Stomach (tissue), 9 donors: Measurements from ENCODE around the gene ZFAND5. TPM values are rescaled to one million over a fixed set of nuclear protein-coding genes. Genes with fewer than 3 reads are reported as not detected.
A peak's percentile ranks its signal among the peaks of the same experiment; 100 is the strongest.

Experiments
- DNase-seq, 2 donors: peaks; one replicate each; pipeline versions ENCODE4 v3.0.0 to v3.0.0-alpha.2; 2013 to 2019
- H3K27ac ChIP-seq, 5 donors: fragments of 200-600 bp in 4 of 5; sonication (generic) in 4 of 5; one replicate each; pipeline ENCODE4 v1.5.1; 2013 to 2019; ENCODE audit warnings: mild to moderate bottlenecking in 1 of 5, moderate library complexity in 1 of 5
- H3K27me3 ChIP-seq, 3 donors: fragments of 200-600 bp; sonication (generic); one replicate each; pipeline ENCODE4 v1.5.1; 2017 to 2019; ENCODE audit warnings: mixed run types in 1 of 3
- H3K36me3 ChIP-seq, 4 donors: fragments of 200-600 bp; sonication (generic); 1 replicate in 3 of 4; 2 replicates in 1 of 4; pipeline ENCODE4 v1.5.1; 2016 to 2019
- H3K4me1 ChIP-seq, 4 donors: fragments of 200-600 bp; sonication (generic); one replicate each; pipeline ENCODE4 v1.5.1; 2016 to 2019
- H3K4me3 ChIP-seq, 4 donors: fragments of 200-600 bp; sonication (generic) in 3 of 4; one replicate each; pipeline ENCODE4 v1.5.1; 2016 to 2019; ENCODE audit warnings: mild to moderate bottlenecking in 1 of 4
- H3K9me3 ChIP-seq, 4 donors: fragments of 200-600 bp; sonication (generic); one replicate each; pipeline ENCODE4 v1.5.1; 2016 to 2019
- CTCF ChIP-seq, 7 experiments: fragments of 450-650 bp in 4 of 7; fragments of 200-600 bp in 3 of 7; sonication (generic) in 3 of 7; IDR thresholded peaks; one replicate each; pipeline ENCODE4 v1.5.1; 2016 to 2019; ENCODE audit warnings: antibody characterized with exemption in 7 of 7, control low read depth in 2 of 7, mild to moderate bottlenecking in 1 of 7
- EP300 ChIP-seq: sonication (generic); formaldehyde crosslinking; IDR thresholded peaks from one replicate; pipeline ENCODE4 v1.6.1; 2017; ENCODE audit warnings: antibody characterized with exemption
- POLR2A ChIP-seq, 4 donors: fragments of 450-650 bp; IDR thresholded peaks; one replicate each; pipeline ENCODE4 v1.6.1; 2016; ENCODE audit warnings: antibody characterized with exemption in 4 of 4, control low read depth in 2 of 4, mild to moderate bottlenecking in 1 of 4, moderate library complexity in 1 of 4
- POLR2AphosphoS5 ChIP-seq, 3 donors: sonication (generic); formaldehyde crosslinking; IDR thresholded peaks; one replicate each; pipeline ENCODE4 v1.6.1; 2016; ENCODE audit warnings: antibody characterized with exemption in 3 of 3
- WGBS, 5 donors: extraction: QIAGEN DNeasy Blood & Tissue Kit in 3 of 5; methylation state at CpG; one replicate each; pipeline versions ENCODE4 v1.1.5 to v1.1.7; 2013 to 2018; 5-methylcytosine and 5-hydroxymethylcytosine counted together
- intact Hi-C: fragments of 100-400 bp; cut with DNase I; formaldehyde crosslinking; loops from one replicate; pipeline ENCODE4 v1.15.1; 2023; ENCODE audit warnings: low total_unique reads
- polyA plus RNA-seq, 3 donors: library from polyadenylated mRNA; stranded (reverse); fragments of 200-250 nt; gene quantifications; one replicate each; pipeline ENCODE4 v1.2.3, GENCODE V29; 2013
- total RNA-seq, 5 donors: library from RNA; depleted of rRNA; stranded (reverse); fragments of >200 nt; gene quantifications; one replicate each; pipeline versions ENCODE4 v1.1.0 to v1.2.3, GENCODE V29; 2014 to 2016
- donor health status: healthy with polysubstance abuse.
- donor health status: Bipolar disorder and iron deficiency.
- donor health status: healthy.

ZFAND5 gene
- total and polyA plus RNA-seq, 8 donors = 63.4 to 644 (median 220) TPM

- WGBS, 5 donors = 61 to 77% (median 70%) methylated on average over 4 of the region's 4 CpGs
- Histone ChIP-seq H3K4me1 (peaks cover 60 to 87% (median 76%) of the 10 kb centered on the region in 4 donors), H3K27ac (peak overlapping the region in 3 of 5 donors; percentile 69 to 100 (median 73)), H3K36me3 (peaks cover 54 to 83% (median 80%) of the 10 kb centered on the region in 4 donors), H3K9me3 (no peaks in the 10 kb centered on the region), H3K27me3 (no peaks in the 10 kb centered on the region), H3K4me3 (peak overlapping the region in 1 of 4 donors; percentile 79)
- intact Hi-C loops = loop anchor here (10.0 kb wide), 1 partner anchor 230 kb away; no protein-coding TSS in a partner anchor
- TF ChIP-seq EP300 (no peak), POLR2A (IDR thresholded peaks at IDR 0.05) (no peak), CTCF (IDR thresholded peaks at IDR 0.05) (no peak), POLR2AphosphoS5 (IDR thresholded peaks at IDR 0.05) (peak; percentile 10 to 85 (median 72))
- DNase-seq = no peak
These were observed 9.9 kb downstream of the ZFAND5 start for GRCh38 chr9:72355153-72355552.

- Histone ChIP-seq H3K27ac (peak overlapping the region in 1 of 5 donors; percentile 69), H3K9me3 (no peaks in the 10 kb centered on the region), H3K4me1 (peaks cover 55 to 82% (median 72%) of the 10 kb centered on the region in 4 donors), H3K4me3 (no peak overlapping the region), H3K36me3 (peaks cover 50 to 78% (median 75%) of the 10 kb centered on the region in 4 donors), H3K27me3 (no peaks in the 10 kb centered on the region)
- peak in 2 of 3 donors; percentile 57 to 86 for TF ChIP-seq POLR2AphosphoS5 (IDR thresholded peaks at IDR 0.05)
- TF ChIP-seq POLR2A (IDR thresholded peaks at IDR 0.05) = no peak
- TF ChIP-seq EP300 = no peak
- no peak for TF ChIP-seq CTCF (IDR thresholded peaks at IDR 0.05)
- intact Hi-C loops = loop anchor here (10.0 kb wide), 1 partner anchor 230 kb away; no protein-coding TSS in a partner anchor
- DNase-seq = no peak
- 87 to 97% (median 87%) methylated on average over 1 of the region's 1 CpG for WGBS, 5 donors
These were observed 10.3 kb downstream of the ZFAND5 start for GRCh38 chr9:72354704-72355103.

- Histone ChIP-seq H3K27ac (peak overlapping the region in 1 of 5 donors; percentile 38), H3K4me1 (peaks cover 44 to 71% (median 61%) of the 10 kb centered on the region in 4 donors), H3K4me3 (no peak overlapping the region), H3K9me3 (no peaks in the 10 kb centered on the region), H3K27me3 (no peaks in the 10 kb centered on the region), H3K36me3 (peaks cover 39 to 67% (median 64%) of the 10 kb centered on the region in 4 donors)
- DNase-seq = no peak
- 84 to 91% (median 86%) methylated on average over 4 of the region's 4 CpGs for WGBS, 5 donors
- intact Hi-C loops = loop anchor here (10.0 kb wide), 1 partner anchor 231 kb away; no protein-coding TSS in a partner anchor
- TF ChIP-seq EP300 = no peak
- peak; percentile 7 to 64 (median 57) for TF ChIP-seq POLR2AphosphoS5 (IDR thresholded peaks at IDR 0.05)
These were observed 11.4 kb downstream of the ZFAND5 start for GRCh38 chr9:72353455-72354116.

GRCh38 chr9:72352911-72353388, 12.1 kb downstream of the ZFAND5 start:
- 49 to 66% (median 57%) methylated on average over 2 of the region's 2 CpGs for WGBS, 5 donors
- peaks cover 38 to 65% (median 54%) of the 10 kb centered on the region in 4 donors for H3K4me1 ChIP-seq
- TF ChIP-seq POLR2A (IDR thresholded peaks at IDR 0.05) (no peak), POLR2AphosphoS5 (IDR thresholded peaks at IDR 0.05) (no peak), CTCF (IDR thresholded peaks at IDR 0.05) (no peak), EP300 (no peak)
- peak overlapping the region in 1 of 5 donors; percentile 38 for H3K27ac ChIP-seq
- DNase-seq = no peak
- no peak overlapping the region for H3K4me3 ChIP-seq
- intact Hi-C loops = loop anchor here (10.0 kb wide), 1 partner anchor 232 kb away; no protein-coding TSS in a partner anchor
- H3K36me3 ChIP-seq = peaks cover 33 to 61% (median 58%) of the 10 kb centered on the region in 4 donors
- H3K27me3 ChIP-seq = no peaks in the 10 kb centered on the region
- no peaks in the 10 kb centered on the region for H3K9me3 ChIP-seq
